Coronary artery (tissue), 2 donors: ENCODE measurements around the gene CD300LD.

ENCODE experiments used
- DNase-seq: peaks from one replicate; pipeline ENCODE4 v3.0.0-alpha.2; 2017; ENCODE audit warnings: low spot score
- H3K27ac ChIP-seq, 2 donors: fragments of 200-600 bp; sonication (generic); one replicate each; pipeline ENCODE4 v1.5.1; 2016 to 2019
- H3K4me3 ChIP-seq: fragments of 200-600 bp; sonication (generic); 2 replicates; pipeline ENCODE4 v1.5.1; 2016; ENCODE audit warnings: mild to moderate bottlenecking, moderate library complexity
- TF ChIP-seq, protein P1 (sequence below): fragments of 200-600 bp; sonication (generic); IDR thresholded peaks from one replicate; pipeline ENCODE4 v1.5.1; 2019; ENCODE audit warnings: antibody characterized with exemption

Gene CD300LD

DNA sequence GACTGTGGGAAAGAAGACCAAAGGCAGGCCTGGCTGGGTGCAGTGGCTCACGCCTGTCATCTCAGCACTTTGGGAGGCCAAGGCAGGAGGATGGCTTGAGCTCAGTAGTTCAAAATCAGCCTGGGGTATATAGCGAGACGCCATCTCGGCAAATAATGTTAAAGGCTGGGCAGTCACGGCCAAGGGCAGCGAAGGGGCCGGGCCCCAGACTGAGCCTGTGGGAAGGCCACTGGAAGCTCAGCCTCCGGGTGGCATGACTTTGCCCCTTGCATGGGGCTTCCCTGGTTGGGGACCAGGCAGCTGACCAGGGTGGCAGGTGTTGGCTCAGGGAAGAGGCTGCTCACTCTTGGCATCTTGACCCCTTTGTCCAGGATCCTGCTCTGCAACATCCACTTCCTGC, 14.0 kb upstream of the CD300LD start:
- no peak overlapping the region for H3K27ac ChIP-seq
- DNase-seq, result no peak
- H3K4me3 ChIP-seq, result no peak overlapping the region
- TF ChIP-seq, protein P1, sequence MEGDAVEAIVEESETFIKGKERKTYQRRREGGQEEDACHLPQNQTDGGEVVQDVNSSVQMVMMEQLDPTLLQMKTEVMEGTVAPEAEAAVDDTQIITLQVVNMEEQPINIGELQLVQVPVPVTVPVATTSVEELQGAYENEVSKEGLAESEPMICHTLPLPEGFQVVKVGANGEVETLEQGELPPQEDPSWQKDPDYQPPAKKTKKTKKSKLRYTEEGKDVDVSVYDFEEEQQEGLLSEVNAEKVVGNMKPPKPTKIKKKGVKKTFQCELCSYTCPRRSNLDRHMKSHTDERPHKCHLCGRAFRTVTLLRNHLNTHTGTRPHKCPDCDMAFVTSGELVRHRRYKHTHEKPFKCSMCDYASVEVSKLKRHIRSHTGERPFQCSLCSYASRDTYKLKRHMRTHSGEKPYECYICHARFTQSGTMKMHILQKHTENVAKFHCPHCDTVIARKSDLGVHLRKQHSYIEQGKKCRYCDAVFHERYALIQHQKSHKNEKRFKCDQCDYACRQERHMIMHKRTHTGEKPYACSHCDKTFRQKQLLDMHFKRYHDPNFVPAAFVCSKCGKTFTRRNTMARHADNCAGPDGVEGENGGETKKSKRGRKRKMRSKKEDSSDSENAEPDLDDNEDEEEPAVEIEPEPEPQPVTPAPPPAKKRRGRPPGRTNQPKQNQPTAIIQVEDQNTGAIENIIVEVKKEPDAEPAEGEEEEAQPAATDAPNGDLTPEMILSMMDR, result no peak

DNA sequence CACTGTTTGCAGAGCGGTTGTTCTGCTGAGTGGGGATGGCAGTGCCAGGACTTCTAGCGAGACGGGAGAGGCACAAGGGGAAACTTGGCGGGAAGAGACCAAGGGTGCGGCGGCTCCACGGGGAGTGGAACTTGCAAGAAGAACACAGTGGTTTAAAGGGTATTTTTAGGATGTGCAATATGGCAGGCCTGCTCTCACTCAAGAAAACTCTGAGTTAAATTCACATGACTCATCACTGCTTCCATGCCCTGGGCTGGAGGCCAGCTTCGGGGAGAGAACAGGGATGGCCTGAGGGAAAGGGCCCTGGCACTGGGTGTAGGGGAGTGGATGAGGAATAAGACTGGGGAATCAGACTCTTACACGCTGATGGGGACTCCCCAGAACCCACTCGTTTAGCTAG, 13.3 kb upstream of the CD300LD start:
- Histone ChIP-seq H3K4me3 (no peak overlapping the region), H3K27ac (no peak overlapping the region)
- DNase-seq, result no peak
- TF ChIP-seq, protein P1, result no peak

DNA sequence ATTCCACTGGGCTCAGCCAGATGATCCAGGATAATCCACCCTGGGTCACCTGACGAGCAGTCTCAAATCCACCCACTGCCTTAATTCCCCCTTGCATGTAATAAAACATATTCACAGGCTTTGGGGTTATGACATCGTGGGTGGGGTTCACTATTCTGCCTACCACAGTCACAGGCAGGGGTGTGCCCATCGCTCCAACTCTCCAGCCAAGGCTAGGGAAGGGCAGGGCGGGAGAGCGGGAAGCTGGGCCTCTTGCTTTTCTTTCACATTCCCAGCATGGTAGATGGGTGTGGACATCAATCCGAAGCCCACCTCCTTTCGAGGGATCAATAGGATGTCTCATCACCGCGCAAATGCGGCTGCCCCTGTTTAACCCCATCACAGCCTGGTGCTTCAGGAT, 12.7 kb upstream of the CD300LD start:
- Histone ChIP-seq H3K4me3 (no peak overlapping the region), H3K27ac (no peak overlapping the region)
- no peak for DNase-seq
- TF ChIP-seq, protein P1, result no peak

DNA sequence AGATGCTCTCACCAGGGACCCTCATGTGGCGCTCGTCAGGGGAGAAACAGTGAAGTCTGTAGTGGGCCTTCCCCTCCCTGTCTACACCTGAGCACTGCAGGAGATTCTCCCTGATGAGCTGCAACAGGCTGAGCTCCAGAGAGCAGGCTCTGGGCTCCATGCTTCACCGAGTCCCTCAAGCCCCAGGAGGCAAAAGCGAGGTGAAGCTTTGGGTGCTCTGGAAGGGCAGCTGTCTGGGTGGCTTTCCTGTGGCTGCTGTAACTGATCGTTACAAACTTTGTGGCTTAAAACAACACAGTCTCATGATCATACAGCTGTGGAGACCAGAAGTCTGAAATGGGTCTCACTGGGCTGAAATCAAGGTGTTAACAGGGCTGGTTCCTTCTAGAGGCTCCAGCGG, 12.1 kb upstream of the CD300LD start:
- DNase-seq, result no peak
- no peak overlapping the region for H3K27ac ChIP-seq
- no peak overlapping the region for H3K4me3 ChIP-seq
- TF ChIP-seq, protein P1, result no peak

DNA sequence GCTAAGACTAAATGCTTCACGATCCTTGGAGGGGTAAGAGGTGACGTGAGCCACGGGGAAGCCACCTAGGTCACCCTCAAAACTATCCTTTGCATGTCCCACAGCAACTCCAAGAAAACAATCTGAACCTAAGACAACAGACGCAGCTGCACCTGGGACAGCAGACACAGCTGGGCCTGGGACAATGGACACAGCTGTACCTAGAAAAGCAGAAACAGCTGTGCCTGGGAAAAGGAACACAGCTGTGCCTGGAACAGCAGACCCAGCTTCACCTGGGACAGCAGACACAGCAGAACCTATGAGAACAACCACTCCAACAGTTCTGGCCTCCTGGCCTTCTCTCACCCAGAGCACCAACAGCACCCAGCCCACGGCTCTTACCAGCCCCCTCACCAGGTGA, 11.7 kb upstream of the CD300LD start:
- Histone ChIP-seq H3K27ac (no peak overlapping the region), H3K4me3 (no peak overlapping the region)
- TF ChIP-seq, protein P1, result no peak
- DNase-seq, result no peak

DNA sequence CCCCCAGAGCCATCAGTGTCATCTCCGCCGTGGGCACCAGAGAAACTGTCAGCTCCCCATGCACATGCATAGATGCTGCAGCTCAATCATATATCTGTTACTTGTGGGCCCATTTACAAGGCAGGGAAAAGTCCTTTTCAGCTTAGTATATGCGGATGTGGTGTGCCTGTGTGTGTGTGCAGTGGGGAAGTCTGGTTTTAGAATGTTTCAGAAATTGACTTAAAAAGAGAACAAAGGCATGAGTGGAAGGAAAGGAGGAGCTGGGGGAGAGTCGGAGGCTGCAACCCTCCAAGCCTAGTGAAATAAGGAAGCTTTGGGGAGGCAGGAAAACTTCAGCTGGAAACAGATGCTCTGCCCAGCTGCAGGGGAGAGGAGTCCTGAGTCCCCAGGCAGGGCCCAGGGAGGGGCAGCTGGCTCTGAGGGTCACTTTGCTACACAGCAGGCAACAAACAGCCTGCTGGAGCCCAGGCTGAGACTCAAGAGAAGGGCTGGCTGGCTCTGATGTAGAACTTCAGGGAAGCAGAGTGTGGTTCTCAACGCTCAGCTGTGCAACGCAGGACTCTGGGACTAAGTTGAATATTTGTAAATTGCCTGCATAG, 11.1 kb upstream of the CD300LD start:
- Histone ChIP-seq H3K27ac (no peak overlapping the region), H3K4me3 (no peak overlapping the region)
- TF ChIP-seq, protein P1, result no peak
- DNase-seq, result no peak

DNA sequence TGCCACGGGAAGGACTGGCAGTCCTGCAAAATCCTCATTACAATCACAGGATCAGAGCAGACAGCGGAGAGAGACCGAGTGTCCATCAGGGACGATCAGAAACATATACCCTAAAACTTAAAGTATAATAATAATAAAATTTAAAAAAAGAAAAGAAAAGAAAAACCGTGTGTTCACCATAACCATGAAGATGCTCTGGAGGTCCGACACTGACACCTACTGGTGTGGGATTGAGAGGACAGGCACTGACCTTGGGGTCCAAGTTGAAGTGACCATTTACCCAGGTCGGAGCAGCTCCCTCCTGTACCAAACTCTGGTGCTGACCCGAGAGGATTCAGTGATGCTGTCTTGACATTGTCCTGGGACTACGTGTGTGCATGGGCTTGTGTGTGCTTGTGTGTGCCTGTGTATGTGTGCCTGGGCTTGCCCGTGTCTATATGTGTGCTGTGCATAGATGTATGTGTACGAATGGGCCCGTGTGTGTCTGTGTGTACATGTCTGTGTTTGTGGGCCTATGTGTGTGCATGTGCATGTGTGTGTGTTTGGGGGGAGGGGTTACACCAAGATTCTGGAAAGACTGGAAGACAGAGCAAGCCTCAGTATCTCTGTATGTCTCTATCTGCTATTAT, 10.0 kb upstream of the CD300LD start:
- DNase-seq, result no peak

More for the DNA sequence above, 10.0 kb upstream of the CD300LD start:
- TF ChIP-seq, protein P1, result no peak
- Histone ChIP-seq H3K27ac (no peak overlapping the region), H3K4me3 (no peak overlapping the region)
